ENCODE data around the gene SEC14L5. TPM values are rescaled to one million over a fixed set of nuclear protein-coding genes. Genes with fewer than 3 reads are reported as not detected.
"Not testable (repeated sequence)": the region's sequence is repeated elsewhere in the genome, so short reads cannot be mapped to it uniquely, and the experiment has no call there.

The SEC14L5 gene
- total and polyA plus RNA-seq, 8 donors = 0.15 to 30.3 (median 0.38) TPM; not detected in 2

GRCh38 chr16:5042574-5043171 is 84.5 kb downstream of the SEC14L5 start:
- Histone ChIP-seq H3K4me3 (no peak overlapping the region), H3K27me3 (no peaks in the 10 kb centered on the region), H3K27ac (no peak overlapping the region), H3K36me3 (peaks cover 0 to 50% (median 37%) of the 10 kb centered on the region in 4 donors), H3K4me1 (no peaks in the 10 kb centered on the region), H3K9me3 (no peaks in the 10 kb centered on the region)
- TF ChIP-seq CTCF (IDR thresholded peaks at IDR 0.05) = no peak
- TF ChIP-seq POLR2AphosphoS5 (IDR thresholded peaks at IDR 0.05) = no peak
- TF ChIP-seq POLR2A (IDR thresholded peaks at IDR 0.05) = no peak
- 76 to 80% (median 79%) methylated on average over 14 of the region's 14 CpGs for WGBS, 5 donors
- intact Hi-C loops (cut with DNase I; ENCODE audit: low total_unique reads) = no loop called here
- no peak for DNase-seq

GRCh38 chr16:5044011-5044540 is 85.9 kb downstream of the SEC14L5 start:
- no peak for DNase-seq
- peaks cover 0 to 53% (median 40%) of the 10 kb centered on the region in 4 donors for H3K36me3 ChIP-seq
- TF ChIP-seq EP300 (IDR thresholded peaks at IDR 0.05) = no peak
- no peak for TF ChIP-seq CTCF (IDR thresholded peaks at IDR 0.05)
- TF ChIP-seq POLR2AphosphoS5 (IDR thresholded peaks at IDR 0.05) = no peak
- no peak for TF ChIP-seq POLR2A (IDR thresholded peaks at IDR 0.05)
- WGBS, 5 donors = 83 to 94% (median 89%) methylated on average over 8 of the region's 8 CpGs
- no peaks in the 10 kb centered on the region for H3K9me3 ChIP-seq
- no peaks in the 10 kb centered on the region for H3K4me1 ChIP-seq
- H3K27me3 ChIP-seq = no peaks in the 10 kb centered on the region
- H3K4me3 ChIP-seq = no peak overlapping the region
- H3K27ac ChIP-seq = no peak overlapping the region
- intact Hi-C loops (cut with DNase I; ENCODE audit: low total_unique reads) = no loop called here

GRCh38 chr16:5044581-5044980 is 86.5 kb downstream of the SEC14L5 start:
- H3K4me1 ChIP-seq; intact Hi-C loops (cut with DNase I; ENCODE audit: low total_unique reads); H3K4me3 ChIP-seq; H3K27me3 ChIP-seq; H3K27ac ChIP-seq; H3K9me3 ChIP-seq; DNase-seq: not testable (repeated sequence)
- WGBS, 5 donors = 89 to 96% (median 94%) methylated on average over 11 of the region's 11 CpGs
- peaks cover 0 to 53% (median 40%) of the 10 kb centered on the region in 4 donors for H3K36me3 ChIP-seq

GRCh38 chr16:5045499-5046115 is 87.5 kb downstream of the SEC14L5 start:
- Histone ChIP-seq H3K4me1 (no peaks in the 10 kb centered on the region), H3K27ac (no peak overlapping the region), H3K27me3 (no peaks in the 10 kb centered on the region), H3K4me3 (no peak overlapping the region), H3K36me3 (peaks cover 0 to 53% (median 40%) of the 10 kb centered on the region in 4 donors), H3K9me3 (no peaks in the 10 kb centered on the region)
- TF ChIP-seq EP300 (IDR thresholded peaks at IDR 0.05) = no peak
- intact Hi-C loops (cut with DNase I; ENCODE audit: low total_unique reads) = no loop called here
- 84 to 93% (median 89%) methylated on average over 9 to 10 of the region's 10 CpGs for WGBS, 5 donors
- no peak for DNase-seq

- TF ChIP-seq CTCF (IDR thresholded peaks at IDR 0.05) (no peak), EP300 (IDR thresholded peaks at IDR 0.05) (no peak), POLR2A (IDR thresholded peaks at IDR 0.05) (no peak), POLR2AphosphoS5 (IDR thresholded peaks at IDR 0.05) (no peak)
- Histone ChIP-seq H3K9me3 (no peaks in the 10 kb centered on the region), H3K27ac (no peak overlapping the region), H3K4me1 (no peaks in the 10 kb centered on the region), H3K27me3 (no peaks in the 10 kb centered on the region), H3K4me3 (no peak overlapping the region), H3K36me3 (peaks cover 0 to 53% (median 40%) of the 10 kb centered on the region in 4 donors)
- intact Hi-C loops (cut with DNase I; ENCODE audit: low total_unique reads) = no loop called here
- WGBS, 5 donors = 71 to 90% (median 86%) methylated on average over 2 of the region's 2 CpGs
- DNase-seq = no peak
Observed at GRCh38 chr16:5046914-5047313, 88.8 kb downstream of the SEC14L5 start.
